Choroid plexus epithelial cell (primary cell): Measurements from ENCODE around the gene PLEKHM3.
A peak's percentile ranks its signal among the peaks of the same experiment; 100 is the strongest.
"Not testable (repeated sequence)": the region's sequence is repeated elsewhere in the genome, so short reads cannot be mapped to it uniquely, and the experiment has no call there.

Source experiments
- DNase-seq: peaks from one replicate; pipeline ENCODE4 v3.0.0-alpha.2; 2010; ENCODE audit warnings: low read depth
- H3K4me3 ChIP-seq: 2 replicates; pipeline ENCODE4 v1.5.1; 2011; ENCODE audit warnings: low read depth, mild to moderate bottlenecking, control low read depth, low read length, moderate library complexity
- CTCF ChIP-seq: conservative IDR thresholded peaks from 2 replicates; pipeline ENCODE4 v1.5.1; 2011; ENCODE audit warnings: low read depth, mild to moderate bottlenecking, control low read depth, inconsistent platforms, low read length, moderate library complexity

Gene PLEKHM3

GRCh38 chr2:208036357-208036756 lies 11.0 kb upstream of the PLEKHM3 start:
- H3K4me3 ChIP-seq = no peak overlapping the region
- no peak for TF ChIP-seq CTCF
- DNase-seq = no peak

GRCh38 chr2:208034503-208035140 lies 9.3 kb upstream of the PLEKHM3 start:
- no peak for DNase-seq
- TF ChIP-seq CTCF = no peak
- H3K4me3 ChIP-seq = no peak overlapping the region

- peak; percentile 43 for TF ChIP-seq CTCF
- no peak overlapping the region for H3K4me3 ChIP-seq
- peak; percentile 68 for DNase-seq
Observed at GRCh38 chr2:208033701-208034502, 8.6 kb upstream of the PLEKHM3 start.

GRCh38 chr2:208031608-208032019 lies 6.3 kb upstream of the PLEKHM3 start:
- DNase-seq = peak; percentile 61
- TF ChIP-seq CTCF = no peak

GRCh38 chr2:208025814-208026184 lies 472 bp upstream of the PLEKHM3 start:
- peak; percentile 23 for DNase-seq
- TF ChIP-seq CTCF = no peak
- H3K4me3 ChIP-seq = peak overlapping the region; percentile 95

More at GRCh38 chr2:208031608-208032019, 6.3 kb upstream of the PLEKHM3 start:
- H3K4me3 ChIP-seq = no peak overlapping the region

- no peak for TF ChIP-seq CTCF
- DNase-seq = no peak
- H3K4me3 ChIP-seq = no peak overlapping the region
Observed at GRCh38 chr2:208024091-208024490, 1.2 kb downstream of the PLEKHM3 start.

GRCh38 chr2:208020253-208020652 lies 5.1 kb downstream of the PLEKHM3 start:
- no peak for DNase-seq
- no peak for TF ChIP-seq CTCF
- H3K4me3 ChIP-seq = no peak overlapping the region

- H3K4me3 ChIP-seq, DNase-seq: not testable (repeated sequence)
Observed at GRCh38 chr2:208018124-208018712, 7.1 kb downstream of the PLEKHM3 start.
